IPS-18a (cell line): ENCODE measurements around the gene TSPAN9.

ENCODE experiments used
- H3K27ac ChIP-seq: one replicate; pipeline ENCODE4 v1.5.1; 2013; ENCODE audit warnings: low read length
- H3K27me3 ChIP-seq: one replicate; pipeline ENCODE4 v1.6.1; 2013; ENCODE audit warnings: mild to moderate bottlenecking, low read length; ENCODE audit not compliant: control insufficient read depth, insufficient read depth
- H3K36me3 ChIP-seq: one replicate; pipeline ENCODE4 v1.6.1; 2013; ENCODE audit warnings: low read depth, low read length; ENCODE audit not compliant: control insufficient read depth
- H3K4me1 ChIP-seq: one replicate; pipeline ENCODE4 v1.6.1; 2013; ENCODE audit warnings: low read depth, low read length; ENCODE audit not compliant: control insufficient read depth
- H3K4me3 ChIP-seq: one replicate; pipeline ENCODE4 v1.5.1; 2013; ENCODE audit warnings: low read length
- H3K9ac ChIP-seq: one replicate; pipeline ENCODE4 v1.6.1; 2013; ENCODE audit warnings: mild to moderate bottlenecking, low read length, moderate library complexity
- H3K9me3 ChIP-seq: one replicate; pipeline ENCODE4 v1.6.1; 2013; ENCODE audit warnings: low read depth, low read length; ENCODE audit not compliant: control insufficient read depth

TSPAN9 gene

DNA sequence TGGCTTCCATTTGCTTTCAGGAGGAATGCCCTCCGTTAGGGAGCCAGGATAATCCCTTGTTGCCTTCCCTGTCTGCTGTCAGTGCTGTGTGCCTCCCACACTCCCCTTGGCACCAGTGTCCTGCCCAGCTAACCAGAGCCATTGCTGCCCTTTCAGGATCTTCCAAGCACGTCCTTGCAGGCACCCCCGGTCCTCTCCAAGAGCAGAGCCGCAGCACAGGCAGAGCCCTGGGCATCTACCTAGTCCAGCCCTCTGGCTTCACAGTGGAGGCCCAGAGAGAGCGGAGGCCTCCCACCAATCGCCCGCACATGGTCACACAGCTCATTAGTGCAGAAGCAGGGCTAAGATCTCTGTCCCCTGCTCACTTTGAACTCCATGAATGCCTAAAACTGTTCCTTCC is 39.0 kb upstream of the TSPAN9 start:
- no peak overlapping the region for H3K9ac ChIP-seq
- peaks cover 4% of the 10 kb centered on the region for H3K4me1 ChIP-seq
- no peaks in the 10 kb centered on the region for H3K9me3 ChIP-seq
- no peaks in the 10 kb centered on the region for H3K27me3 ChIP-seq
- no peak overlapping the region for H3K27ac ChIP-seq
- no peak overlapping the region for H3K4me3 ChIP-seq
- peaks cover 36% of the 10 kb centered on the region for H3K36me3 ChIP-seq

GRCh38 chr12:3038926-3039510 is 38.2 kb upstream of the TSPAN9 start:
- Histone ChIP-seq H3K9me3 (no peaks in the 10 kb centered on the region), H3K4me3 (no peak overlapping the region), H3K27ac (no peak overlapping the region), H3K27me3 (no peaks in the 10 kb centered on the region), H3K9ac (no peak overlapping the region), H3K36me3 (peaks cover 36% of the 10 kb centered on the region), H3K4me1 (no peaks in the 10 kb centered on the region)

- no peak overlapping the region for H3K4me3 ChIP-seq
- H3K36me3 ChIP-seq: peaks cover 36% of the 10 kb centered on the region
- H3K4me1 ChIP-seq: no peaks in the 10 kb centered on the region
- no peaks in the 10 kb centered on the region for H3K9me3 ChIP-seq
- no peak overlapping the region for H3K27ac ChIP-seq
- no peaks in the 10 kb centered on the region for H3K27me3 ChIP-seq
- H3K9ac ChIP-seq: no peak overlapping the region
Measured at GRCh38 chr12:3040026-3040656, 37.0 kb upstream of the TSPAN9 start.

DNA sequence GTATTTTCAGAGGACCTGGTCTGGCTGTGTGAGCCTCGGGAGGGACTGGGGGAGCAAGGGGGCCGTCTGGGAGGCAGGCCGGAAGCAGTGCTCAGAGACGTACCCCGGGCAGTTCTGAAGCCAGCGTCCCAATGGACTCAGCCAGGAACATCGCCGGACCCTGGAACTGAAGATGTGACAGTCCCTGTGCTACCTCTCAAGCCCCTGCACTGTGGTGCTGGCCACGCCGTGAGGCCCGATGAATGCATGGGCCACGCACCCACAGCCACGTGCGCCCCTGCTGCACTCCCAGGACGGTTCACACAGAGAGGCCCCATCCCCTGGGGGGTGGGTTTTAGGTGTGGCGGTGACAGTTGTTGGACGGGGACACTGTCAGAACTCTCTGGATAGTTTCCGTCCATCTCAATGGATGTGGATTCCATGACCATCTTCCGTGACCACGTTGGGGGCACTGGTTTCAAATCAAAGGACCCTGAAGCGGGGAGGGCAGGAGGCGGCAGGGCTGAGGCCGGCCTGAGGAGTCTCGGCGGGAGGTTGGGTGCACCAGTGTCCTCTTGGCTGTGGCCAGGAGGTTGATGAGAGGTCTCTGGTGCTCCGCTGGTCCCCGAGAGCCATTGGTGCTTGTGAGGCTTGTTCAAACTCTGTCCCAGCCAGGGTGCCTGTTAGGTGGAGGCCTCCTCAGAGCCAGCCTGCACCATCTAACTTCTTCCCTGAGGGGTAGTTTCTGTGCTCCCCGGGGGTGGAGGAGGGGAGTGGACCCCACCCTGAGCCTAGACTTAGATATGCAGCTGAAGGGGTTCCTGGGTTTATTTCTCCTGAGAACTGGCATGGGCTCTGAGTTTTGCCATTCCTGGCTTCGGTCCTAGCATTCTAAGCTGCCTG is 36.3 kb upstream of the TSPAN9 start:
- H3K4me1 ChIP-seq: no peaks in the 10 kb centered on the region
- peaks cover 36% of the 10 kb centered on the region for H3K36me3 ChIP-seq
- H3K9me3 ChIP-seq: no peaks in the 10 kb centered on the region
- no peak overlapping the region for H3K9ac ChIP-seq
- no peak overlapping the region for H3K27ac ChIP-seq
- H3K27me3 ChIP-seq: no peaks in the 10 kb centered on the region
- H3K4me3 ChIP-seq: no peak overlapping the region

DNA sequence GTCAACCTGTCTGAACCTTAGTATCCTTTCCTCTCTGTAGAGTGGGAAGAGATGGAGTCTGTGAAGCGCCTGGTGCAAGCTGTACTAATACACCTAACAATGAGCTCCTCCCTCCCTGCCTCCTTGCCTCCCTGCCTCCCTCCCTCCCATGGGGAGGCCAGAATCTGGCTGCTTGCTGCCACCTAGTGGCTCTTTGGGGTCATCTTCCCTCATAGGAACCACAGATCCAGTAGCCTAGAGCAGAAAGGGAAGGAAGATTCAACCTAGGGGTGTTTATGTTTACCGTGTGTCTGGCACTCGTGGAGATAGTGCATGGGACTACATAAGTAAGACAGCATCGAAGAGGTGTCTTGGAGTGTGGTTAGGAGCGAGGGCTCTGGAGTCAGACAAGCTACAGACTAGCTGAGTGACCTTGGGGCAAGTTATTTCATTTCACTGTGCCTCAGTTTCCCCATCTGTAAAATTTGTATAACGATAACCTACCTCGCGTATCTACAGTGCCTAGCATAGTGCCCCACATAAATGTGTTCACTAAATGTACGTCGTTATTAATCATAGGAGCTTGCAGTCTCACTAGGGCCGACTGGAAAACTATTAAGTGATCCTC is 35.5 kb upstream of the TSPAN9 start:
- H3K4me3 ChIP-seq: no peak overlapping the region
- H3K27me3 ChIP-seq: no peaks in the 10 kb centered on the region
- peaks cover 36% of the 10 kb centered on the region for H3K36me3 ChIP-seq
- no peak overlapping the region for H3K27ac ChIP-seq
- no peaks in the 10 kb centered on the region for H3K9me3 ChIP-seq
- H3K4me1 ChIP-seq: no peaks in the 10 kb centered on the region
- no peak overlapping the region for H3K9ac ChIP-seq

DNA sequence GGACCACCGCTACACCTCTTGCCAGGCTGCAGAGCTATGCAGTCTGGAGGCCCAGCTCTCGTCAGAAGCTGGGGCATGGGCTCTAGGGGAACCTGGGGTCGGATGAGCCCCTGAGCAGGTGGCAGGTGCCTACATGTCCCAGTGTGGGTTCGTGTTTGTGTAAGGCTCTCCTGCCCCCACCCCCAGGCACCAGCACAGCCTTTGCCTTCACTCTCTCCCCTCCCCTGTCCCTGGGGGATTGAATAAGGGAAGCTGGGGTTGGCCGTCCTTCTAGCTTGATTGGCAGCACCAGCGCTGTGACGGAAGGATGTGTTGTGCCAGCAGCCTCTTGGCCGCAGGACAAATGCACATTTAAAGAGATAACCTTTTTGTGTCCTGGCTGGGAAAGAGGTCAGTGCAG is 34.8 kb upstream of the TSPAN9 start:
- Histone ChIP-seq H3K27ac (no peak overlapping the region), H3K9me3 (no peaks in the 10 kb centered on the region), H3K36me3 (peaks cover 30% of the 10 kb centered on the region), H3K9ac (no peak overlapping the region), H3K4me1 (no peaks in the 10 kb centered on the region), H3K27me3 (no peaks in the 10 kb centered on the region), H3K4me3 (no peak overlapping the region)

DNA sequence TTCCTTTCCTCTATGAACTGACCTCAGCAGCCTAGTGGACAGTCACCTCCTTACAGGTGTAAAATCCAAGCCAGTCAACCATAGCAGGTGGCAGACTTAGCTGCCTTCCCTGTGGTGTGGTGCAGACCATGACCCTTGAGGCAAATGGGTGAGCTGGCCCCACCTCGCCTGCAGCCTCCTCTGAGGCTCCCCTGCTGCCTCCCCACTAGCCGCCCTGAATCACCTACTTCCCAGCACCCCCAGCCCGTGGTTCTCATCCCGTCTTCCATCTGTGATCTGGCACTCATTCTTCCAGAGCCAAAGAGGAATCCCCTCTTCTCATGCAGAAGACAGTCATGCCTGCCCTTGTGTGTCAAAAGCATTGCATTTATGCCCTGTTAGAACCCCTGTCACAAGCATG is 34.4 kb upstream of the TSPAN9 start:
- Histone ChIP-seq H3K27me3 (no peaks in the 10 kb centered on the region), H3K4me3 (no peak overlapping the region), H3K36me3 (peaks cover 26% of the 10 kb centered on the region), H3K9me3 (no peaks in the 10 kb centered on the region), H3K27ac (no peak overlapping the region), H3K9ac (no peak overlapping the region), H3K4me1 (peaks cover 4% of the 10 kb centered on the region)

DNA sequence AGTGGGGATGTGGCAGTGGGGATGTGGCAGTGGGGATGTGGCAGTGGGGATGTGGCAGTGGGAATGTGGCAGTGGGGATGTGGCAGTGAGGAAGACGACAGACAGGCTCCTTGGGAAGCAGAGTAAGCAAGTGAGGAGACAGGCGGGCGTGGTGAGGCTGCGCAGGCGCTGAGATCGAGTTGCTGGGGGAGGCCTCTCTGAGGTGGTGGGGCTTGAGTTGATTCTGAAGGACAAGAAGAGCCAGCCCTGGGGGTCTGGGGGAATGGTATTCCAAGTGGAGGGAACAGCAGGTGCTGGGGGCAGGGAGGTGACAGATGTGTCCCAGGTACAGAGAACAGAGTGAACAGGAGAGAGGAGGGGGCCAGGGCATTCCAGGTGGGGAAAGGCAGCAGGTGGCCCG is 33.8 kb upstream of the TSPAN9 start:
- Histone ChIP-seq H3K9me3 (no peaks in the 10 kb centered on the region), H3K9ac (no peak overlapping the region), H3K27me3 (no peaks in the 10 kb centered on the region), H3K4me1 (peaks cover 8% of the 10 kb centered on the region), H3K27ac (no peak overlapping the region), H3K4me3 (no peak overlapping the region), H3K36me3 (peaks cover 20% of the 10 kb centered on the region)

DNA sequence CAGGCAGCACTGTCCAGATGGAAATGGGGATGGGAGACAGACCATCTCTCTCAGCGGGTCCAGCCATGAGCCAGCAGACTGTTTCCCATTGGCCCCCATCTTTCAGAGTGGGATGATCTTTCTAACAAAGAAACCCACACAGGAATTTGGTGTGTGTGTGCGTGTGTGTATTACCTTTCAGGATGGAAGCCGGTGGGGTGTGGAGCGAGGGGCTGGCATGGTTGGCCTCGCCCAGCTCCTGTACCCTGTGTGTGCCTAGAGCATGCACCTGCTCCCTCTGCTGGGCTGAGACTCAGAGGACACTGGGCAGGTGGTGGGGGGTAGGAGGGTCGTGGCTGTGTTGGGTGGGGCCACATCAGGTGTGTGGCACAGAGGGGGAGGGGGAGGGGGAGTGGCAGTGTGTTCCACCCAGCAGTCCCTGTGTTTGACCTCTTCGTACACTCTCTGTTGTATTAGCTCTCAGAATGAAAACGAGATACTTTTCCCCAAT is 33.0 kb upstream of the TSPAN9 start:
- Histone ChIP-seq H3K27ac (no peak overlapping the region), H3K9ac (no peak overlapping the region), H3K4me1 (peaks cover 8% of the 10 kb centered on the region), H3K9me3 (no peaks in the 10 kb centered on the region), H3K27me3 (no peaks in the 10 kb centered on the region), H3K4me3 (no peak overlapping the region), H3K36me3 (peaks cover 12% of the 10 kb centered on the region)

GRCh38 chr12:3045494-3045893 is 31.7 kb upstream of the TSPAN9 start:
- no peak overlapping the region for H3K4me3 ChIP-seq
- H3K9me3 ChIP-seq: no peaks in the 10 kb centered on the region
- peaks cover 4% of the 10 kb centered on the region for H3K36me3 ChIP-seq
- no peak overlapping the region for H3K27ac ChIP-seq
- peaks cover 8% of the 10 kb centered on the region for H3K4me1 ChIP-seq
- no peak overlapping the region for H3K9ac ChIP-seq
- H3K27me3 ChIP-seq: no peaks in the 10 kb centered on the region

- no peak overlapping the region for H3K9ac ChIP-seq
- no peaks in the 10 kb centered on the region for H3K36me3 ChIP-seq
- H3K4me1 ChIP-seq: peaks cover 8% of the 10 kb centered on the region
- H3K4me3 ChIP-seq: no peak overlapping the region
- H3K9me3 ChIP-seq: no peaks in the 10 kb centered on the region
- no peak overlapping the region for H3K27ac ChIP-seq
- no peaks in the 10 kb centered on the region for H3K27me3 ChIP-seq
Measured at GRCh38 chr12:3045989-3046388, 31.2 kb upstream of the TSPAN9 start.
